ENCODE results near the gene UBB.

GRCh38 chr17:16417399-16417798 is 36.5 kb downstream of the UBB start:
- TF ChIP-seq CTCF (IDR thresholded peaks at IDR 0.05) (no peak), POLR2A (IDR thresholded peaks at IDR 0.05) (no peak)
